SU-DHL-6 (cell line): ENCODE results near the gene PRDX3.
A peak's percentile ranks its signal among the peaks of the same experiment; 100 is the strongest.

Experiments
- H2AFZ ChIP-seq: fragments of 200-600 bp; sonication (generic); 2 replicates; pipeline ENCODE4 v1.6.1; 2014; ENCODE audit warnings: low read depth, mild to moderate bottlenecking, moderate library complexity, mixed read lengths, antibody characterized with exemption, low read length; ENCODE audit not compliant: severe bottlenecking
- H3F3A ChIP-seq: fragments of 200-600 bp; shearing (Covaris generic); 2 replicates; pipeline ENCODE4 v1.6.0; 2016; ENCODE audit warnings: antibody characterized with exemption, mild to moderate bottlenecking; ENCODE audit not compliant: insufficient read depth
- H3K27ac ChIP-seq: fragments of 200-600 bp; sonication (generic); 2 replicates; pipeline ENCODE4 v1.5.1; 2016; ENCODE audit warnings: low read depth, mild to moderate bottlenecking, low read length, moderate library complexity, mixed read lengths
- H3K27me3 ChIP-seq: fragments of 200-600 bp; sonication (generic), shearing (Covaris generic); 2 replicates; pipeline ENCODE4 v1.6.0; 2014; ENCODE audit warnings: mild to moderate bottlenecking, low read length
- H3K36me3 ChIP-seq: fragments of 200-600 bp; sonication (generic); 2 replicates; pipeline ENCODE4 v1.6.1; 2014; ENCODE audit warnings: mild to moderate bottlenecking, low read length, mixed read lengths
- H3K4me2 ChIP-seq: fragments of 300-600, 200-600 bp; shearing (Covaris generic), sonication (generic); 2 replicates; pipeline ENCODE4 v1.6.0; 2014; ENCODE audit warnings: low read length, low read depth, mild to moderate bottlenecking; ENCODE audit not compliant: poor library complexity, severe bottlenecking
- H3K4me3 ChIP-seq: fragments of 200-600 bp; sonication (generic); 2 replicates; pipeline ENCODE4 v1.5.1; 2014; ENCODE audit warnings: antibody characterized with exemption, low read length, mild to moderate bottlenecking, mixed read lengths; ENCODE audit not compliant: insufficient read depth, poor library complexity, severe bottlenecking
- H3K79me2 ChIP-seq: fragments of 200-600 bp; sonication (generic); 2 replicates; pipeline ENCODE4 v1.6.1; 2014; ENCODE audit warnings: mild to moderate bottlenecking, low read length, moderate library complexity; ENCODE audit not compliant: insufficient read depth
- H3K9ac ChIP-seq: fragments of 200-600 bp; sonication (generic); 2 replicates; pipeline ENCODE4 v1.7.0; 2014; ENCODE audit warnings: mild to moderate bottlenecking, low read length
- H3K9me2 ChIP-seq: fragments of 200-600 bp; sonication (generic); replicated peaks from 2 replicates; pipeline ENCODE4 v1.6.1; 2014; ENCODE audit warnings: low read length; ENCODE audit not compliant: insufficient read depth
- H3K9me3 ChIP-seq: fragments of 200-600 bp; sonication (generic); 2 replicates; pipeline ENCODE4 v1.6.1; 2014; ENCODE audit warnings: low read length, mixed read lengths; ENCODE audit not compliant: insufficient read depth
- H4K20me1 ChIP-seq: fragments of 200-600 bp; sonication (generic); 2 replicates; pipeline ENCODE4 v1.6.1; 2014; ENCODE audit warnings: low read depth, mild to moderate bottlenecking, antibody characterized with exemption, low read length, moderate library complexity, mixed read lengths
- EZH2phosphoT487 ChIP-seq: fragments of 200-600 bp; sonication (generic), shearing (Covaris generic); conservative IDR thresholded peaks from 2 replicates; pipeline ENCODE4 v1.6.1; 2018; ENCODE audit warnings: mild to moderate bottlenecking, antibody characterized with exemption, low read length, moderate library complexity, mixed read lengths
- TF ChIP-seq, protein P1 (sequence below): fragments of 200-600 bp; sonication (generic); IDR thresholded peaks from one replicate; pipeline ENCODE4 v1.5.1; 2017; ENCODE audit warnings: antibody characterized with exemption, mild to moderate bottlenecking, low read length, moderate library complexity; ENCODE audit not compliant: insufficient read depth, poor library complexity, severe bottlenecking

The PRDX3 gene

GRCh38 chr10:119205894-119206602 lies 27.4 kb upstream of the PRDX3 start:
- Histone ChIP-seq H3K27ac (0 out of 2 replicates have a peak overlapping the region, but pooled peaks have one; percentile 71), H3F3A (0 out of 2 replicates have a peak, but pooled peaks cover 3% of the 10 kb centered on the region), H2AFZ (peak overlapping the region; percentile 72), H3K9ac (peak overlapping the region; percentile 73), H3K79me2 (no peaks in the 10 kb centered on the region), H3K9me2 (no peaks in the 10 kb centered on the region), H3K4me2 (peak overlapping the region; percentile 51), H3K4me3 (peak overlapping the region; percentile 74), H3K36me3 (no peaks in the 10 kb centered on the region), H3K27me3 (no peaks in the 10 kb centered on the region), H3K9me3 (no peaks in the 10 kb centered on the region), H4K20me1 (no peaks in the 10 kb centered on the region)
- TF ChIP-seq EZH2phosphoT487, result no peak

DNA sequence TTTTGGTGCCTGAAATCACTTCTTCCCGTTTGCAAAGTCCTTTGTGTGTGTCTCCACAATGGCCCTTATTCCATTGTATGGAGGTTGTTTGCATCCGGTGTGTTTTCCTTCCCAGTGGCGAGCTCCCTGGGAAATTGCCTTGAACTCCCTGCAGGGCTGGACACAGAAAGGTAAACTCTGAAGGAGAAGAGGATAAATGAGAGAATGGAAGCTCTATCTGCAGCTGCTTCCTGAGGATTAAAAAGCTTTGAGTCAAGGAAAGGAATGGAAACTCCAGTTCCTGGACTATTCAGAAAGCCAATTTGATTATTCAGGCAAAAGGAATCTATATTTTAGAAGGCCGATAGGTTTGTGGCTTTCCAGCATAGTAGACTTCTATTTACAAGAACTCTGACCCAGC lies 24.4 kb upstream of the PRDX3 start:
- Histone ChIP-seq H3K9me3 (no peaks in the 10 kb centered on the region), H3K36me3 (no peaks in the 10 kb centered on the region), H2AFZ (no peak overlapping the region), H4K20me1 (no peaks in the 10 kb centered on the region), H3K27me3 (no peaks in the 10 kb centered on the region), H3K27ac (no peak overlapping the region), H3K4me2 (no peak overlapping the region), H3K9ac (no peak overlapping the region), H3K79me2 (no peaks in the 10 kb centered on the region), H3F3A (0 out of 2 replicates have a peak, but pooled peaks cover 3% of the 10 kb centered on the region), H3K9me2 (no peaks in the 10 kb centered on the region), H3K4me3 (no peak overlapping the region)
- TF ChIP-seq EZH2phosphoT487, result no peak
- TF ChIP-seq, protein P1, sequence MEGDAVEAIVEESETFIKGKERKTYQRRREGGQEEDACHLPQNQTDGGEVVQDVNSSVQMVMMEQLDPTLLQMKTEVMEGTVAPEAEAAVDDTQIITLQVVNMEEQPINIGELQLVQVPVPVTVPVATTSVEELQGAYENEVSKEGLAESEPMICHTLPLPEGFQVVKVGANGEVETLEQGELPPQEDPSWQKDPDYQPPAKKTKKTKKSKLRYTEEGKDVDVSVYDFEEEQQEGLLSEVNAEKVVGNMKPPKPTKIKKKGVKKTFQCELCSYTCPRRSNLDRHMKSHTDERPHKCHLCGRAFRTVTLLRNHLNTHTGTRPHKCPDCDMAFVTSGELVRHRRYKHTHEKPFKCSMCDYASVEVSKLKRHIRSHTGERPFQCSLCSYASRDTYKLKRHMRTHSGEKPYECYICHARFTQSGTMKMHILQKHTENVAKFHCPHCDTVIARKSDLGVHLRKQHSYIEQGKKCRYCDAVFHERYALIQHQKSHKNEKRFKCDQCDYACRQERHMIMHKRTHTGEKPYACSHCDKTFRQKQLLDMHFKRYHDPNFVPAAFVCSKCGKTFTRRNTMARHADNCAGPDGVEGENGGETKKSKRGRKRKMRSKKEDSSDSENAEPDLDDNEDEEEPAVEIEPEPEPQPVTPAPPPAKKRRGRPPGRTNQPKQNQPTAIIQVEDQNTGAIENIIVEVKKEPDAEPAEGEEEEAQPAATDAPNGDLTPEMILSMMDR, result no peak

DNA sequence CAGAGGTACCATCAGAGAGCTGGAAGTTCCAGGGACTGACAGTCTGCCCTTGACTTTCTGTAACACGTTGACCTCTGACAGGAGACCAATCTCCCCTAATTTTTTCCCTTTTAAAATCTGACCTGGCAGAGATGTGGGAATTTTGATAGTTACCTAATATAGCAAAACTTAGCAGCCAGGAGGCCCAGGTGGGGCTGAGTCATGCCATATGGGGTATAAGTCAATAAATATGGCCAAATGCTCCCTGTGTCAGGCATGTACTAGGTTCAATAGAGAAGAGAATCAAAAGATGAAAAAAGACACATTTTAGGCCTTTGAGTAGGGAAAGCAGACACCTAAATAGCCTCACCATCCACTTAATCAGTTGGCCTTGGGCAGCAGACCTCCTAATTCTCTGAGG lies 22.6 kb upstream of the PRDX3 start:
- TF ChIP-seq, protein P1, result no peak
- TF ChIP-seq EZH2phosphoT487, result no peak
- Histone ChIP-seq H3K9me3 (no peaks in the 10 kb centered on the region), H3K9me2 (no peaks in the 10 kb centered on the region), H2AFZ (no peak overlapping the region), H3K27ac (no peak overlapping the region), H4K20me1 (no peaks in the 10 kb centered on the region), H3K79me2 (no peaks in the 10 kb centered on the region), H3K36me3 (no peaks in the 10 kb centered on the region), H3K9ac (no peak overlapping the region), H3F3A (0 out of 2 replicates have a peak, but pooled peaks cover 3% of the 10 kb centered on the region), H3K4me2 (no peak overlapping the region), H3K4me3 (no peak overlapping the region), H3K27me3 (no peaks in the 10 kb centered on the region)

GRCh38 chr10:119199231-119199992 lies 20.8 kb upstream of the PRDX3 start:
- Histone ChIP-seq H3K27ac (no peak overlapping the region), H4K20me1 (no peaks in the 10 kb centered on the region), H3K9ac (no peak overlapping the region), H3K36me3 (no peaks in the 10 kb centered on the region), H3K4me3 (no peak overlapping the region), H3K27me3 (no peaks in the 10 kb centered on the region), H3K4me2 (no peak overlapping the region), H3K9me2 (no peaks in the 10 kb centered on the region), H3K9me3 (no peaks in the 10 kb centered on the region), H2AFZ (no peak overlapping the region), H3K79me2 (no peaks in the 10 kb centered on the region), H3F3A (no peaks in the 10 kb centered on the region)
- TF ChIP-seq, protein P1, result peak; percentile 23
- TF ChIP-seq EZH2phosphoT487, result no peak
